HS-5 (cell line): ENCODE measurements around the gene ATP2B3.
A peak's percentile ranks its signal among the peaks of the same experiment; 100 is the strongest.
"Not testable (repeated sequence)": the region's sequence is repeated elsewhere in the genome, so short reads cannot be mapped to it uniquely, and the experiment has no call there.

Experiments
- DNase-seq: peaks from one replicate; pipeline ENCODE4 v3.0.0-alpha.2; 2012; ENCODE audit warnings: low read depth

ATP2B3 gene

GRCh38 chrX:153595859-153596857 is 78.7 kb downstream of the ATP2B3 start:
- DNase-seq, result no peak

- DNase-seq, result no peak
These were observed 79.7 kb downstream of the ATP2B3 start for GRCh38 chrX:153596981-153597750.

GRCh38 chrX:153598541-153599191 is 81.2 kb downstream of the ATP2B3 start, which contains the start of gene CCNQ:
CCNQ (minus strand) TSS chrX:153599139; CDS start chrX:153599073, 66 bp downstream.
- no peak for DNase-seq

- DNase-seq, result peak; percentile 28
These were observed 82.0 kb downstream of the ATP2B3 start for GRCh38 chrX:153599192-153600031.

GRCh38 chrX:153600032-153600373 is 82.6 kb downstream of the ATP2B3 start:
- no peak for DNase-seq

GRCh38 chrX:153600921-153601320 is 83.5 kb downstream of the ATP2B3 start:
- no peak for DNase-seq

GRCh38 chrX:153601511-153602110 is 84.2 kb downstream of the ATP2B3 start:
- DNase-seq, result no peak

- no peak for DNase-seq
These were observed 85.2 kb downstream of the ATP2B3 start for GRCh38 chrX:153602601-153603000.

- no peak for DNase-seq
These were observed 85.8 kb downstream of the ATP2B3 start for GRCh38 chrX:153603131-153603656.

GRCh38 chrX:153604666-153605380 is 87.4 kb downstream of the ATP2B3 start:
- DNase-seq, result not testable (repeated sequence)

- DNase-seq, result no peak
These were observed 89.1 kb downstream of the ATP2B3 start for GRCh38 chrX:153606503-153606902.

- DNase-seq, result no peak
These were observed 90.9 kb downstream of the ATP2B3 start for GRCh38 chrX:153608376-153608775.

GRCh38 chrX:153608806-153609205 is 91.4 kb downstream of the ATP2B3 start:
- DNase-seq, result no peak

GRCh38 chrX:153609917-153610835 is 92.7 kb downstream of the ATP2B3 start:
- no peak for DNase-seq

GRCh38 chrX:153610836-153611213 is 93.4 kb downstream of the ATP2B3 start:
- DNase-seq, result no peak

GRCh38 chrX:153611298-153612095 is 94.1 kb downstream of the ATP2B3 start:
- DNase-seq, result no peak

GRCh38 chrX:153612413-153612812 is 95.0 kb downstream of the ATP2B3 start:
- DNase-seq, result no peak

GRCh38 chrX:153614818-153615217 is 97.4 kb downstream of the ATP2B3 start:
- no peak for DNase-seq
